ENCODE results near the gene DNAJC30. TPM values are rescaled to one million over a fixed set of nuclear protein-coding genes. Genes with fewer than 3 reads are reported as not detected.

The DNAJC30 gene
- total RNA-seq, 4 donors from 2014 or later = 3.4 to 6.1 (median 4.1) TPM

- no peak for DNase-seq (ENCODE audit: low spot score in 2 of 2)
- no peak overlapping the region for H3K4me3 ChIP-seq (ENCODE audit: low read depth, poor library complexity, severe bottlenecking)
- no peak for TF ChIP-seq CTCF (IDR thresholded peaks at IDR 0.05)
- TF ChIP-seq POLR2A (IDR thresholded peaks at IDR 0.05) = no peak
- intact Hi-C loops (cut with DNase I; ENCODE audit: low total_unique reads) = no loop called here
- WGBS, 2 donors = 83 to 85% methylated on average over 25 of the region's 25 CpGs
These were observed 23.1 kb upstream of the DNAJC30 start for GRCh38 chr7:73706126-73707044.

GRCh38 chr7:73705551-73705920, 22.3 kb upstream of the DNAJC30 start:
- WGBS, 2 donors = 86 to 89% methylated on average over 10 of the region's 10 CpGs
- TF ChIP-seq CTCF (IDR thresholded peaks at IDR 0.05) (no peak), POLR2A (IDR thresholded peaks at IDR 0.05) (no peak)
- intact Hi-C loops (cut with DNase I; ENCODE audit: low total_unique reads) = no loop called here
- no peak overlapping the region for H3K4me3 ChIP-seq (ENCODE audit: low read depth, poor library complexity, severe bottlenecking)
- no peak for DNase-seq (ENCODE audit: low spot score in 2 of 2)

GRCh38 chr7:73704640-73705550, 21.6 kb upstream of the DNAJC30 start:
- H3K4me3 ChIP-seq (ENCODE audit: low read depth, poor library complexity, severe bottlenecking) = no peak overlapping the region
- TF ChIP-seq CTCF (IDR thresholded peaks at IDR 0.05) = no peak
- no peak for TF ChIP-seq POLR2A (IDR thresholded peaks at IDR 0.05)
- 35 to 51% methylated on average over 23 of the region's 23 CpGs for WGBS, 2 donors
- no peak for DNase-seq (ENCODE audit: low spot score in 2 of 2)
- intact Hi-C loops (cut with DNase I; ENCODE audit: low total_unique reads) = no loop called here

GRCh38 chr7:73703757-73704639, 20.7 kb upstream of the DNAJC30 start:
- H3K4me3 ChIP-seq (ENCODE audit: low read depth, poor library complexity, severe bottlenecking) = no peak overlapping the region
- intact Hi-C loops (cut with DNase I; ENCODE audit: low total_unique reads) = no loop called here
- DNase-seq (ENCODE audit: low spot score in 2 of 2) = no peak
- TF ChIP-seq POLR2A (IDR thresholded peaks at IDR 0.05) = no peak
- no peak for TF ChIP-seq CTCF (IDR thresholded peaks at IDR 0.05)
- WGBS, 2 donors = 36 to 48% methylated on average over 19 to 30 of the region's 45 CpGs

GRCh38 chr7:73703225-73703624, 20.0 kb upstream of the DNAJC30 start:
- 70 to 80% methylated on average over 13 of the region's 13 CpGs for WGBS, 2 donors
- DNase-seq (ENCODE audit: low spot score in 2 of 2) = no peak
- H3K4me3 ChIP-seq (ENCODE audit: low read depth, poor library complexity, severe bottlenecking) = no peak overlapping the region
- intact Hi-C loops (cut with DNase I; ENCODE audit: low total_unique reads) = no loop called here
- no peak for TF ChIP-seq POLR2A (IDR thresholded peaks at IDR 0.05)
- TF ChIP-seq CTCF (IDR thresholded peaks at IDR 0.05) = no peak
